ENCODE data around the gene MLLT11. TPM values are rescaled to one million over a fixed set of nuclear protein-coding genes. Genes with fewer than 3 reads are reported as not detected.

MLLT11 gene
- total RNA-seq, 1 donor from 2014 or later, result 17.0 TPM

GRCh38 chr1:151050051-151050688, 10.0 kb upstream of the MLLT11 start:
- Mint-ChIP-seq H3K4me1 (ENCODE audit: unreplicated experiment) (peaks cover 9% of the 10 kb centered on the region), H3K9me3 (no peaks in the 10 kb centered on the region), H3K4me3 (peak overlapping the region; percentile 64), H3K27me3 (no peaks in the 10 kb centered on the region), H3K36me3 (peaks cover 13% of the 10 kb centered on the region), H3K27ac (peak overlapping the region; percentile 71)
- no peak for TF ChIP-seq CTCF (conservative IDR thresholded peaks at IDR 0.05)
- no peak for DNase-seq (ENCODE audit: extremely low spot score, unreplicated experiment)

GRCh38 chr1:151051356-151052009, 8.7 kb upstream of the MLLT11 start:
- TF ChIP-seq CTCF (conservative IDR thresholded peaks at IDR 0.05), result no peak
- Mint-ChIP-seq H3K4me3 (no peak overlapping the region), H3K27ac (peak overlapping the region; percentile 71), H3K36me3 (peaks cover 20% of the 10 kb centered on the region), H3K27me3 (no peaks in the 10 kb centered on the region), H3K9me3 (no peaks in the 10 kb centered on the region), H3K4me1 (ENCODE audit: unreplicated experiment) (peaks cover 17% of the 10 kb centered on the region)
- no peak for DNase-seq (ENCODE audit: extremely low spot score, unreplicated experiment)

- no peaks in the 10 kb centered on the region for H3K9me3 Mint-ChIP-seq
- H3K36me3 Mint-ChIP-seq, result peaks cover 25% of the 10 kb centered on the region
- peaks cover 28% of the 10 kb centered on the region for H3K4me1 Mint-ChIP-seq (ENCODE audit: unreplicated experiment)
- no peak for TF ChIP-seq CTCF (conservative IDR thresholded peaks at IDR 0.05)
- H3K27ac Mint-ChIP-seq, result peak overlapping the region; percentile 79
- no peaks in the 10 kb centered on the region for H3K27me3 Mint-ChIP-seq
- no peak for DNase-seq (ENCODE audit: extremely low spot score, unreplicated experiment)
- peak overlapping the region; percentile 59 for H3K4me3 Mint-ChIP-seq
Observed at GRCh38 chr1:151054971-151055547, 5.1 kb upstream of the MLLT11 start.

GRCh38 chr1:151055581-151055980, 4.6 kb upstream of the MLLT11 start:
- Mint-ChIP-seq H3K27me3 (no peaks in the 10 kb centered on the region), H3K36me3 (peaks cover 25% of the 10 kb centered on the region), H3K4me3 (peak overlapping the region; percentile 59), H3K27ac (peak overlapping the region; percentile 79), H3K9me3 (no peaks in the 10 kb centered on the region), H3K4me1 (ENCODE audit: unreplicated experiment) (peaks cover 28% of the 10 kb centered on the region)
- TF ChIP-seq CTCF (conservative IDR thresholded peaks at IDR 0.05), result no peak
- no peak for DNase-seq (ENCODE audit: extremely low spot score, unreplicated experiment)

- Mint-ChIP-seq H3K27me3 (no peaks in the 10 kb centered on the region), H3K36me3 (peaks cover 25% of the 10 kb centered on the region), H3K27ac (peak overlapping the region; percentile 79), H3K9me3 (no peaks in the 10 kb centered on the region), H3K4me3 (peak overlapping the region; percentile 88), H3K4me1 (ENCODE audit: unreplicated experiment) (peaks cover 28% of the 10 kb centered on the region)
- no peak for TF ChIP-seq CTCF (conservative IDR thresholded peaks at IDR 0.05)
- DNase-seq (ENCODE audit: extremely low spot score, unreplicated experiment), result no peak
Observed at GRCh38 chr1:151056149-151056548, 4.0 kb upstream of the MLLT11 start.
